Hepatocyte (in vitro differentiated cells): ENCODE data around the gene ADAMTS14.

ENCODE experiments used
- CTCF ChIP-seq: fragments of 200-600 bp; sonication (generic); IDR thresholded peaks from 2 replicates; pipeline ENCODE4 v1.5.1; 2016; ENCODE audit warnings: antibody characterized with exemption, mild to moderate bottlenecking; ENCODE audit not compliant: poor library complexity
- EZH2 ChIP-seq: fragments of 200-600 bp; sonication (generic); IDR thresholded peaks from 2 replicates; pipeline ENCODE4 v1.6.1; 2016; ENCODE audit warnings: antibody characterized with exemption, mild to moderate bottlenecking, borderline replicate concordance
- EZH2phosphoT487 ChIP-seq: fragments of 200-600 bp; sonication (generic); IDR thresholded peaks from one replicate; pipeline ENCODE4 v1.6.1; 2018; ENCODE audit warnings: antibody characterized with exemption, mild to moderate bottlenecking, low read depth, moderate library complexity; ENCODE audit not compliant: unreplicated experiment, severe bottlenecking

- TF ChIP-seq CTCF (no peak), EZH2 (no peak), EZH2phosphoT487 (no peak)
Measured at GRCh38 chr10:70692043-70692603, 19.8 kb downstream of the ADAMTS14 start.
